ENCODE data around the gene HPN.

Gene HPN

DNA sequence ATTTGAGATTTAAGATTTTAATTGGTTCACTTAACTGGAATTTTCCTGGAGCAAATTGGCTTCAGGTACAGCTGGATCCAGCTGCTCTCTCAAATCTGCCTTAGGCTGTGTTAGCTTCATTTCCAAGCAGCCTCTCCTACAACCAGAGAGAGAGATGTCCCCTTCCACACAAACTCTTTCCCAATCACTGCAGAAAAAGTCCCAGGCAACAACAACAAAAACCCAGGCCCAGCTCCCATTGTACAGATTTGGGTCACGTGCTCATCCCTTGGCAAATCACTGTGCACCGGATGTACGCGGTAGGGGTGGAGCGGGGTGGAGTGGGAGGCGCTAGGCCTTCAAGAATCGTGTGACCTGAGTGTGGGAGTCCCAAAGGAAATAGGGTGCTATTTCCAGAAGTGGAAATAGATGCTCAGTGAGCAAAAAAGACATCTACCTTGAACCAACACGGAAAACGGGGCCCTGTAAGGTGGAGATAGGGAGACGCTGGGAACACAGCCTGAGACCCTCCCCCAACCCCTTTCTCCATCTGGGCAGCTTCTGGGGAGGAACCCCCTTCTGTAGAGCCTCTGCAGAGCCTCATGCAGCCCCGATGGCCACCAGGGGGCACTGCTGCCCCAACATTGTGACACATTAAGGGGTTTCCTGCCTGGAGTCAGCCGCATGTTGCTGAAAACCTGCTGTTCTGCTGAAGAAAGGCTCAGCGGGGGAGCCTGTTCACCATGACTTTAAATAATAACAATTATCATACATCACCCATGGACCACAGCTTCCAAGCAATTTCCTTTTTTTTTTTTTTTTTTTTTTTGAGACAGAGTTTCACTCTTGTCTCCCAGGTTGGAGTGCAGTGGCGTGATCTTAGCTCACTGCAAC is 25.4 kb downstream of the HPN start:
- no peak for TF ChIP-seq ZFX (IDR thresholded peaks at IDR 0.05)
- TF ChIP-seq, protein P1, sequence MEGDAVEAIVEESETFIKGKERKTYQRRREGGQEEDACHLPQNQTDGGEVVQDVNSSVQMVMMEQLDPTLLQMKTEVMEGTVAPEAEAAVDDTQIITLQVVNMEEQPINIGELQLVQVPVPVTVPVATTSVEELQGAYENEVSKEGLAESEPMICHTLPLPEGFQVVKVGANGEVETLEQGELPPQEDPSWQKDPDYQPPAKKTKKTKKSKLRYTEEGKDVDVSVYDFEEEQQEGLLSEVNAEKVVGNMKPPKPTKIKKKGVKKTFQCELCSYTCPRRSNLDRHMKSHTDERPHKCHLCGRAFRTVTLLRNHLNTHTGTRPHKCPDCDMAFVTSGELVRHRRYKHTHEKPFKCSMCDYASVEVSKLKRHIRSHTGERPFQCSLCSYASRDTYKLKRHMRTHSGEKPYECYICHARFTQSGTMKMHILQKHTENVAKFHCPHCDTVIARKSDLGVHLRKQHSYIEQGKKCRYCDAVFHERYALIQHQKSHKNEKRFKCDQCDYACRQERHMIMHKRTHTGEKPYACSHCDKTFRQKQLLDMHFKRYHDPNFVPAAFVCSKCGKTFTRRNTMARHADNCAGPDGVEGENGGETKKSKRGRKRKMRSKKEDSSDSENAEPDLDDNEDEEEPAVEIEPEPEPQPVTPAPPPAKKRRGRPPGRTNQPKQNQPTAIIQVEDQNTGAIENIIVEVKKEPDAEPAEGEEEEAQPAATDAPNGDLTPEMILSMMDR (conservative IDR thresholded peaks at IDR 0.05), result peak; percentile 91
- no peak overlapping the region for H3K27ac ChIP-seq

DNA sequence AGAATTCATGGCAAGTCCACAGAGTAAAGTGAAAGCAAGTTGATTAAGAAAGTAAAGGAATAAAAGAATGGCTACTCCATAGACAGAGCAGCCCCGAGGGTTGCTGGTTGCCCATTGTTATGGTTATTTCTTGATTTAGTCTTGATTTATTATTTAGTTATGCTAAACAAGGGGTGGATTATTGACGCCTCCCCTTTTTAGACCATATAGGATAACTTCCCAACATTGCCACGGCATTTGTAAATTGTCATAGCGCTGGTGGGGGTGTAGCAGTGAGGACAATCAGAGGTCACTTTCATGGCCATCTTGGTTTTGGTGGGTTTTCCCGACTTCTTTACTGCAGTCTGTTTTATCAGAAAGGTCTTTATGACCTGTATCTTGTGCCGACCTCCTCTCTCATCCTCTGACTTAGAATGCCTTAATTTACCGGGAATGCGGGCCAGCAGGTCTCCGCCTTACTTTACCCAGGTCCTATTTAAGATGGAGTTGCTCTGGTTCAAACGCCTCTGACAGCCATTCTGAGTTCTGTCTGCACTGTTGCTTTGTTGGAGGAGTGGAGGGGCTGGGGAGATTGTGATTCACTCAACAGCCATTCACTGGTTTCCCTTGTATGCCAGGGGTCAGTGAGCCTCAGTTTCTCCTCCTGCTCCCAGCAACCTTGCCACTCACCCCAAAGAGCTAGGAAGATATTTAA is 27.6 kb downstream of the HPN start:
- no peak for TF ChIP-seq ZFX (IDR thresholded peaks at IDR 0.05)
- TF ChIP-seq, protein P1 (conservative IDR thresholded peaks at IDR 0.05), result no peak
- H3K27ac ChIP-seq, result peak overlapping the region; percentile 40

DNA sequence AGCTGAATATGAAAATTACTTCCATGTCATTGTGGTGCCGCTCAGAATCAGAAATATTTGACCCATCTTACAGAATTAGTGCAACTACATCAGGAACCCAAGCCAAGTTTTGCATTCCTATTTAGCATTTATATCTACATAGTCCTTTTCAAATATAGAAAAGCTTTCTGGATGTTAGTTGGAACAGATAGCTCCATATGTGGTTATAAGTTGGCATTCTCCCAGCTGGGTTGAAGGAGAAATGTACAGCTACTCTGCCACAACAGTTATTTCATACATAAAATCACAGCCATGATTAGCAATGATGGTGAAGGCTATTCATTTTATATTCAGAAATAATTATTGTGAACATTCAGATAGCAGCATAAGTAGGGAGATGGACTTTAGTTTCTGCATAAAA is 28.2 kb downstream of the HPN start:
- no peak for TF ChIP-seq ZFX (IDR thresholded peaks at IDR 0.05)
- TF ChIP-seq, protein P1 (conservative IDR thresholded peaks at IDR 0.05), result no peak
- no peak overlapping the region for H3K27ac ChIP-seq

DNA sequence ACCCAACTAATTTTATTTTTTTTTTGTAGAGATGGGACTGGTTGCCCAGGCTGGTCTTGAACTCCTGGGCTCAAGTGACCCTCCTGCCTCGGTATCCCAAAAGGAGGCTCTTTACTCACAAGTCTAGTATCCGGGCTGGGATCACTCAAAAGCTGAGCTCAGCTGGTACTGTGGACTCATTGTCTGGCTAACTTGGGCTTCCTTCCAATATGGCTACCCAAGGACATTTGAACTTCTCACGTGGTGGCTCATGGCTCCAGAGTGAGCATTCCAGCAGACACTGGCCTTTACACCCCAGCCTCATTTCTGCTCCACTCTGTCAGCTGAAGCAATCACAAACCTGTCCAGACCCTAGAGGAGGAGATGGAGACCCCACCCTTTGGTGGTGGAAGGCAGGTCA is 28.9 kb downstream of the HPN start:
- no peak for TF ChIP-seq ZFX (IDR thresholded peaks at IDR 0.05)
- TF ChIP-seq, protein P1 (conservative IDR thresholded peaks at IDR 0.05), result no peak
- no peak overlapping the region for H3K27ac ChIP-seq

DNA sequence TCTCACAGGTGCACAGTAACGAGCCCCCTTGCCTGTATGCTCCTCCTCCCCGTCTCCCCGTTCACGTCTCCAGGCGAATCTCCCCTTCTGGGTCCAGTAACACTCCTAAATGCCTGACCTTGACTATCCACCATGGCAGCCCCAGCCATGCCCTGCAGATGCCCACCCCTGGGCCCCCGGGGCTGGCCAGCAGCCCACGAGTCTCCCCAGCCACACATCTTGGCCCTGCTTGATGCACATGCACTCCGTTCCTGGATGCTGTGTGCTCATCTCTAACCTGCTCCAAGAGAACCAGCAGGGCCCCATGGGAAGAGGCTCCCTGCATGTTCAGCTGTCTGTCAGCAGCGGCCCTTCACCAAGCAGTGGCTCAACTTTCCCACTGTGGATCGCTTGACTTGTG is 32.0 kb downstream of the HPN start:
- TF ChIP-seq, protein P1 (conservative IDR thresholded peaks at IDR 0.05), result no peak
- TF ChIP-seq ZFX (IDR thresholded peaks at IDR 0.05), result no peak
- H3K27ac ChIP-seq, result no peak overlapping the region

DNA sequence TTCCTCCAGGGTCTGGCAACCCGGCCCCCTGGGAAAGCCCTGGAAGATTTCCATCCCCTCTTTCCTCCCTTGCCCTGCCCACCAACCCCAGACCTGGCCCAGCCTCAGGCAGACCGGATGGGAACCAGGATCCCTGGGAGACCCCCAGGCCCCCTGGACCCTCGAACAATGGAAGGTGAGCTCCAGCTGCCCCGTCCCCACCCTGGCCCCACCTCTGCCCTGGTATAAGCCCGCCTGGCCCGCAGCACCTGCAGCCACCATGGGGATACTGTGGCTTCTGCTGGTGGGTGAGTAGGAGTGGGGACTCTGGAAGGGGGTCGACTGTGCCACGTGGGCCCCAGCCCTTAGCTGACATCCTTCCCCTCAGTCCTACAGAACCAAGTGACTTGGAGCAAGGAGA is 32.4 kb downstream of the HPN start:
- H3K27ac ChIP-seq, result no peak overlapping the region
- TF ChIP-seq, protein P1 (conservative IDR thresholded peaks at IDR 0.05), result no peak
- no peak for TF ChIP-seq ZFX (IDR thresholded peaks at IDR 0.05)

All from C4-2B (cell line).